ENCODE data around the gene WDR26. TPM values are rescaled to one million over a fixed set of nuclear protein-coding genes. Genes with fewer than 3 reads are reported as not detected.
"Not testable (repeated sequence)": the region's sequence is repeated elsewhere in the genome, so short reads cannot be mapped to it uniquely, and the experiment has no call there.

WDR26 gene
- polyA plus RNA-seq, 3 donors from 2014 or later: 0.36 to 6.5 (median 3.6) TPM

- Mint-ChIP-seq H3K9me3 (peaks cover 0 to 22% (median 18%) of the 10 kb centered on the region in 6 donors), H3K27ac (no peak overlapping the region), H3K4me3 (no peak overlapping the region)
Measured at GRCh38 chr1:224343679-224344078, 90.9 kb downstream of the WDR26 start.

GRCh38 chr1:224340453-224341384 is 93.9 kb downstream of the WDR26 start:
- H3K36me3 Mint-ChIP-seq; H3K4me1 Mint-ChIP-seq; H3K27ac Mint-ChIP-seq; H3K27me3 Mint-ChIP-seq (ENCODE audit: low read depth in 3 of 3): not testable (repeated sequence)
- Mint-ChIP-seq H3K9me3 (peaks cover 0 to 22% (median 18%) of the 10 kb centered on the region in 6 donors), H3K4me3 (peak overlapping the region; percentile 49 to 68 (median 61))
- DNase-seq: peak in 2 of 3 donors; percentile 11 to 12

More at GRCh38 chr1:224343679-224344078, 90.9 kb downstream of the WDR26 start:
- H3K27me3 Mint-ChIP-seq (ENCODE audit: low read depth in 3 of 3): peaks cover 1 to 2% (median 2%) of the 10 kb centered on the region in 3 donors
- H3K4me1 Mint-ChIP-seq: peaks cover 0 to 13% of the 10 kb centered on the region in 2 donors
- H3K36me3 Mint-ChIP-seq: peaks cover 5 to 8% (median 6%) of the 10 kb centered on the region in 3 donors
- no peak for DNase-seq

- DNase-seq: no peak
- H3K36me3 Mint-ChIP-seq: peaks cover 5 to 6% (median 5%) of the 10 kb centered on the region in 3 donors
- H3K27me3 Mint-ChIP-seq (ENCODE audit: low read depth in 3 of 3): peaks cover 0 to 4% (median 3%) of the 10 kb centered on the region in 3 donors
- peaks cover 0 to 18% (median 14%) of the 10 kb centered on the region in 6 donors for H3K9me3 Mint-ChIP-seq
- peaks cover 0 to 6% of the 10 kb centered on the region in 2 donors for H3K4me1 Mint-ChIP-seq
- no peak overlapping the region for H3K4me3 Mint-ChIP-seq
- H3K27ac Mint-ChIP-seq: no peak overlapping the region
Measured at GRCh38 chr1:224339442-224340033, 95.1 kb downstream of the WDR26 start.

- H3K4me1 Mint-ChIP-seq: peaks cover 6 to 19% of the 10 kb centered on the region in 2 donors
- H3K27me3 Mint-ChIP-seq (ENCODE audit: low read depth in 3 of 3): peaks cover 0 to 4% (median 3%) of the 10 kb centered on the region in 3 donors
- DNase-seq: no peak
- no peak overlapping the region for H3K27ac Mint-ChIP-seq
- H3K4me3 Mint-ChIP-seq: no peak overlapping the region
- H3K36me3 Mint-ChIP-seq: peaks cover 5 to 6% (median 5%) of the 10 kb centered on the region in 3 donors
- peaks cover 0 to 7% (median 4%) of the 10 kb centered on the region in 6 donors for H3K9me3 Mint-ChIP-seq
Measured at GRCh38 chr1:224338150-224338838, 96.3 kb downstream of the WDR26 start.

Other genes starting within 250 kb of the WDR26 start
- 10 to 100 TPM in 2 of 3 donors, 1 to 10 TPM in 1; 6.6 to 19.5 (median 14.9) TPM for gene NVL, start 104.6 kb downstream of the WDR26 start, polyA plus RNA-seq
- 10 to 100 TPM; 36.4 to 51.2 (median 49.1) TPM for gene CNIH4, start 77.9 kb downstream of the WDR26 start, polyA plus RNA-seq
- gene CNIH3, start 181.5 kb upstream of the WDR26 start, polyA plus RNA-seq: 1 to 10 TPM; 1.3 to 2.0 (median 1.7) TPM

All from immature natural killer cell (primary cell).